Right lobe of liver (tissue), 4 donors: ENCODE results near the gene C19orf12.

Source experiments
- CTCF ChIP-seq, 4 donors: fragments of 200-600 bp in 3 of 4; fragments of 450-650 bp in 1 of 4; IDR thresholded peaks; one replicate each; pipeline versions ENCODE4 v1.5.1 to v1.8.0; 2016 to 2022; ENCODE audit warnings: antibody characterized with exemption in 4 of 4, mild to moderate bottlenecking in 2 of 4
- POLR2A ChIP-seq: fragments of 450-650 bp; IDR thresholded peaks from one replicate; pipeline ENCODE4 v1.6.1; 2017; ENCODE audit warnings: antibody characterized with exemption, mild to moderate bottlenecking
- donor health status: DM: no; HTN: no; CAD: no.
- donor health status: DM: no; HTN: no; CAD: no.
- donor health status: DM: no; HTN: yes; CAD: no.

- TF ChIP-seq CTCF (IDR thresholded peaks at IDR 0.05) (no peak), POLR2A (no peak)
These were observed 599 bp downstream of the C19orf12 start for GRCh38 chr19:29714371-29714952.
